MM.1S (cell line): ENCODE measurements around the gene SERPINI2.
A peak's percentile ranks its signal among the peaks of the same experiment; 100 is the strongest.

Experiments
- DNase-seq: peaks from one replicate; pipeline ENCODE4 v3.0.0-alpha.2; 2015
- H2AFZ ChIP-seq: fragments of 300-600 bp; sonication (generic); 2 replicates; pipeline ENCODE4 v1.6.0; 2016; ENCODE audit warnings: antibody characterized with exemption, low read length
- H3F3A ChIP-seq: fragments of 300-600 bp; sonication (generic); 2 replicates; pipeline ENCODE4 v1.6.1; 2016; ENCODE audit warnings: mild to moderate bottlenecking, antibody characterized with exemption, low read length, moderate library complexity, mixed read lengths; ENCODE audit not compliant: insufficient read depth
- H3K27ac ChIP-seq: fragments of 300-600 bp; sonication (generic); 2 replicates; pipeline ENCODE4 v1.5.1; 2016; ENCODE audit warnings: mild to moderate bottlenecking, low read length
- H3K27me3 ChIP-seq: fragments of 300-600 bp; sonication (generic); replicated peaks from 2 replicates; pipeline ENCODE4 v1.6.0; 2016; ENCODE audit warnings: low read length; ENCODE audit not compliant: insufficient read depth
- H3K36me3 ChIP-seq: fragments of 300-600 bp; sonication (generic); replicated peaks from 2 replicates; pipeline ENCODE4 v1.6.1; 2016; ENCODE audit warnings: mild to moderate bottlenecking, low read length, mixed read lengths; ENCODE audit not compliant: insufficient read depth
- H3K4me1 ChIP-seq: fragments of 300-600 bp; sonication (generic); 2 replicates; pipeline ENCODE4 v1.6.1; 2016; ENCODE audit warnings: low read length, mixed read lengths
- H3K4me2 ChIP-seq: fragments of 300-600 bp; sonication (generic); 2 replicates; pipeline ENCODE4 v1.6.0; 2016; ENCODE audit warnings: low read depth, low read length
- H3K4me3 ChIP-seq: fragments of 300-600 bp; sonication (generic); 2 replicates; pipeline ENCODE4 v1.5.1; 2016; ENCODE audit warnings: low read length, mixed read lengths
- H3K79me2 ChIP-seq: fragments of 300-600 bp; sonication (generic); 2 replicates; pipeline ENCODE4 v1.6.1; 2016; ENCODE audit warnings: mixed run types, low read length, mixed read lengths
- H3K9ac ChIP-seq: fragments of 300-600 bp; sonication (generic); 2 replicates; pipeline ENCODE4 v1.6.1; 2016; ENCODE audit warnings: low read length, mixed read lengths
- H3K9me2 ChIP-seq: fragments of 300-600 bp; sonication (generic); replicated peaks from 2 replicates; pipeline ENCODE4 v1.6.1; 2016; ENCODE audit warnings: mild to moderate bottlenecking, low read length, mixed read lengths; ENCODE audit not compliant: insufficient read depth
- H3K9me3 ChIP-seq: fragments of 300-600 bp; sonication (generic); replicated peaks from 2 replicates; pipeline ENCODE4 v1.6.1; 2016; ENCODE audit warnings: mild to moderate bottlenecking, low read length, mixed read lengths; ENCODE audit not compliant: insufficient read depth
- H4K20me1 ChIP-seq: fragments of 300-600 bp; sonication (generic); 2 replicates; pipeline ENCODE4 v1.6.1; 2016; ENCODE audit warnings: mild to moderate bottlenecking, low read length, moderate library complexity, mixed read lengths; ENCODE audit not compliant: insufficient read depth
- EZH2 ChIP-seq: fragments of 300-600 bp; sonication (generic); optimal IDR thresholded peaks from 2 replicates; pipeline ENCODE3; 2017; ENCODE audit warnings: low read depth, mild to moderate bottlenecking, antibody characterized with exemption, low read length, mixed read lengths
- EZH2phosphoT487 ChIP-seq: fragments of 300-600 bp; sonication (generic); IDR thresholded peaks from 2 replicates; pipeline ENCODE4 v1.6.1; 2018; ENCODE audit warnings: antibody characterized with exemption, low read length
- TF ChIP-seq, protein P1 (sequence below): fragments of 300-600 bp; sonication (generic); IDR thresholded peaks from 2 replicates; pipeline ENCODE4 v1.5.1; 2016; ENCODE audit warnings: antibody characterized with exemption, low read length, mixed read lengths

The SERPINI2 gene

DNA sequence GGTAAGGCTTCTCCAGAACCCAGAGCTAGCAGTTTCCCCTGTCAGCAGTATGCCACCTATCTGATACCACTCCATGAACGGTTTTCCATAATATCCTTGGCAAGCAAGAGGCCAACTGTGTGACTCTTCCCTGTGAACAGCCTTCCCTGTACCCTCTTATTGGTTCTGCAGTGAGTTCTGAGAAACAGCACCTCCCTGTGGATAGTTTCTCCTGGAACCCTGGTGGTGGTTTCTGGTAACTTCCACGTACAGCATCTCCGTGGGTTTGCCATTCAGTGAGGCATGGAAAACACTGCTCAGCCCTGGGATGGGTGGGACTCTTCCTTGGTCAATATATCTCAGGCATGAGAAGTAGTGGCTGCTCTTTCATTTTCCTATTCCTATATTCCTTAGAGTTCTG, 19.4 kb upstream of the SERPINI2 start:
- no peak overlapping the region for H3K27ac ChIP-seq
- H3K27me3 ChIP-seq = no peaks in the 10 kb centered on the region
- H3K9ac ChIP-seq = no peak overlapping the region
- no peaks in the 10 kb centered on the region for H3K4me1 ChIP-seq
- no peaks in the 10 kb centered on the region for H3K9me2 ChIP-seq
- TF ChIP-seq EZH2 (no peak), EZH2phosphoT487 (no peak)
- TF ChIP-seq, protein P1, sequence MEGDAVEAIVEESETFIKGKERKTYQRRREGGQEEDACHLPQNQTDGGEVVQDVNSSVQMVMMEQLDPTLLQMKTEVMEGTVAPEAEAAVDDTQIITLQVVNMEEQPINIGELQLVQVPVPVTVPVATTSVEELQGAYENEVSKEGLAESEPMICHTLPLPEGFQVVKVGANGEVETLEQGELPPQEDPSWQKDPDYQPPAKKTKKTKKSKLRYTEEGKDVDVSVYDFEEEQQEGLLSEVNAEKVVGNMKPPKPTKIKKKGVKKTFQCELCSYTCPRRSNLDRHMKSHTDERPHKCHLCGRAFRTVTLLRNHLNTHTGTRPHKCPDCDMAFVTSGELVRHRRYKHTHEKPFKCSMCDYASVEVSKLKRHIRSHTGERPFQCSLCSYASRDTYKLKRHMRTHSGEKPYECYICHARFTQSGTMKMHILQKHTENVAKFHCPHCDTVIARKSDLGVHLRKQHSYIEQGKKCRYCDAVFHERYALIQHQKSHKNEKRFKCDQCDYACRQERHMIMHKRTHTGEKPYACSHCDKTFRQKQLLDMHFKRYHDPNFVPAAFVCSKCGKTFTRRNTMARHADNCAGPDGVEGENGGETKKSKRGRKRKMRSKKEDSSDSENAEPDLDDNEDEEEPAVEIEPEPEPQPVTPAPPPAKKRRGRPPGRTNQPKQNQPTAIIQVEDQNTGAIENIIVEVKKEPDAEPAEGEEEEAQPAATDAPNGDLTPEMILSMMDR = peak; percentile 38
- no peak overlapping the region for H2AFZ ChIP-seq
- no peaks in the 10 kb centered on the region for H3K9me3 ChIP-seq
- H3K4me3 ChIP-seq = no peak overlapping the region
- H3K79me2 ChIP-seq = no peaks in the 10 kb centered on the region
- H3K36me3 ChIP-seq = no peaks in the 10 kb centered on the region
- no peaks in the 10 kb centered on the region for H3F3A ChIP-seq
- H4K20me1 ChIP-seq = no peaks in the 10 kb centered on the region
- DNase-seq = no peak
- no peak overlapping the region for H3K4me2 ChIP-seq

DNA sequence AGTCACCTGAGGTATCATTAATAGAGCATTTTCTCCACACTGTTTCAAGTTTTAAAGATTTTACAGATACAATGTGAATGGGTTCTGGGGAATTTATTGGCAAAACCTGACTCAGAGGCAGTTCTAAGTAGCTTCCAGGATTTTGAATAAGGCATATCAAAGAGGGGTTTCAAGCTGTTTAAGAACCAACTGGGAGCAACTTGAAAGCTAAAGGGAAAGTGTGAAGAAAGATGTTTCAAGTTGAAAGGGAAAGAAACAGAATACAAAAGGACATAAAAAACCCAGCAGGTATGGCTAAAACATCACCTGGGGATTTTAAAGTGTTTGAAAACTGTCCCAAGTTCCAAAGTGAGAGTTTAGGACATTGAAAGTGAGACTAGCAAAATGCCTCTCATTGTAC, 17.8 kb upstream of the SERPINI2 start:
- no peaks in the 10 kb centered on the region for H3F3A ChIP-seq
- no peak overlapping the region for H3K27ac ChIP-seq
- H3K9ac ChIP-seq = no peak overlapping the region
- no peaks in the 10 kb centered on the region for H3K9me2 ChIP-seq
- no peaks in the 10 kb centered on the region for H4K20me1 ChIP-seq
- no peaks in the 10 kb centered on the region for H3K4me1 ChIP-seq
- H3K9me3 ChIP-seq = no peaks in the 10 kb centered on the region
- no peak overlapping the region for H3K4me2 ChIP-seq
- no peaks in the 10 kb centered on the region for H3K36me3 ChIP-seq
- no peaks in the 10 kb centered on the region for H3K27me3 ChIP-seq
- no peak for DNase-seq
- no peaks in the 10 kb centered on the region for H3K79me2 ChIP-seq
- TF ChIP-seq, protein P1 = no peak
- TF ChIP-seq EZH2phosphoT487 (no peak), EZH2 (no peak)
- no peak overlapping the region for H3K4me3 ChIP-seq
- no peak overlapping the region for H2AFZ ChIP-seq

DNA sequence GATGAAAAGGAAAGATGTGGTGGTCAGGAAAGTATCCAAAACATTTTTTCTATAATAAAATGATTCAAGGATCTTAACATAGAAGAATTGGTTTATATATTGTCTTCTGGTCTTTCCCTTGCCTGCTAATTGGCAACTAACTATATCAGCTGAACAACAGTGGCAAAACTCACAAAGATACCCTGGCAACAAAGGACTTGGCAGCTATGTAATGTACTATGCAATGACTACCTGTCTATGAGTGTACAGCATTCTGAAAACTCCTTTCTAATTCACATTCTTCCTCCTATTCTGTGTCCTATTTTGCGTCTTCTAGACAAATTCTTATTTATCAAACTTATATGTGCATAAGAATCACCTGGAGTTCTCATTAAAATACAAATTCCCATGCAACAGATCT, 15.7 kb upstream of the SERPINI2 start:
- H2AFZ ChIP-seq = no peak overlapping the region
- H3K36me3 ChIP-seq = no peaks in the 10 kb centered on the region
- H4K20me1 ChIP-seq = no peaks in the 10 kb centered on the region
- no peak overlapping the region for H3K4me3 ChIP-seq
- H3K9me2 ChIP-seq = no peaks in the 10 kb centered on the region
- no peaks in the 10 kb centered on the region for H3K79me2 ChIP-seq
- no peak overlapping the region for H3K9ac ChIP-seq
- no peaks in the 10 kb centered on the region for H3K4me1 ChIP-seq
- TF ChIP-seq, protein P1 = no peak
- TF ChIP-seq EZH2phosphoT487 = no peak
- TF ChIP-seq EZH2 = no peak
- H3K9me3 ChIP-seq = no peaks in the 10 kb centered on the region
- no peak overlapping the region for H3K27ac ChIP-seq
- no peaks in the 10 kb centered on the region for H3F3A ChIP-seq
- H3K4me2 ChIP-seq = no peak overlapping the region
- no peak for DNase-seq
- H3K27me3 ChIP-seq = no peaks in the 10 kb centered on the region
